ENCODE data around the gene NBR1. TPM values are rescaled to one million over a fixed set of nuclear protein-coding genes. Genes with fewer than 3 reads are reported as not detected.
"Not testable (repeated sequence)": the region's sequence is repeated elsewhere in the genome, so short reads cannot be mapped to it uniquely, and the experiment has no call there.

Gene NBR1
- total RNA-seq, 1 experiment from 2014 or later: 42.8 TPM

DNA sequence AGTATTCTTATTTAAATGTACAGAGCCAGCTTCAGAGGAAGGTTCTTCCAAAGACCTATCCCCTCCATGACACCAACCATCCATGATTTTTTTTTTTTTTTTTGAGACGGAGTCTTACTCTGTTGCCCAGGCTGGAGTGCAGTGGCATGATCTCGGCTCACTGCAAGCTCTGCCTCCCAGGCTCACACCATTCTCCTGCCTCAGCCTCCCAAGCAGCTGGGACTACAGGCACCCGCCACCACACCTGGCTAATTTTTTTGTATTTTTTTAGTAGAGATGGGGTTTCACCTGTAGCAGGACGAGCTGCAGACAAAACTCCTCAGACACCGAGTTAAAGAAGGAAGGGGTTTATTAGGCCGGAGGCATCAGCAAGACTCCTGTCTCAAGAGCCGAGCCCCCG lies 11.1 kb upstream of the NBR1 start:
- not testable (repeated sequence) for H3K27ac Mint-ChIP-seq

GRCh38 chr17:43165971-43166370 lies 5.0 kb upstream of the NBR1 start:
- H3K4me3 Mint-ChIP-seq; H3K4me1 Mint-ChIP-seq; POLR2A ChIA-PET; H3K36me3 Mint-ChIP-seq; H3K27me3 Mint-ChIP-seq (ENCODE audit: low read depth); ATAC-seq; H3K9me3 Mint-ChIP-seq; CTCF ChIA-PET; DNase-seq (ENCODE audit: low spot score): not testable (repeated sequence)
- peak overlapping the region; percentile 7; the same call in 1 of the 2 replicates for H3K27ac Mint-ChIP-seq

More for the DNA sequence above, 11.1 kb upstream of the NBR1 start:
- ATAC-seq; H3K27me3 Mint-ChIP-seq (ENCODE audit: low read depth); DNase-seq (ENCODE audit: low spot score); H3K36me3 Mint-ChIP-seq; H3K4me3 Mint-ChIP-seq; CTCF ChIA-PET; H3K9me3 Mint-ChIP-seq; H3K4me1 Mint-ChIP-seq: not testable (repeated sequence)
- TF ChIP-seq ZNF121 (CRISPR knock-in tag; IDR thresholded peaks at IDR 0.05): 0 out of 2 replicates have a peak, but pooled peaks have one; percentile 66
- POLR2A ChIA-PET: interaction anchor here (0.7 kb wide), 1 partner anchor 606 kb away, joined by 5 read pairs; no protein-coding TSS in a partner anchor

GRCh38 chr17:43169561-43170139 lies 1.4 kb upstream of the NBR1 start:
- DNase-seq (ENCODE audit: low spot score) (peak; percentile 36), ATAC-seq (peak; percentile 15)
- no peaks in the 10 kb centered on the region; the same call in none of the 2 replicates for H3K4me1 Mint-ChIP-seq
- H3K27ac Mint-ChIP-seq: no peak overlapping the region
- no peaks in the 10 kb centered on the region for H3K27me3 Mint-ChIP-seq (ENCODE audit: low read depth)
- ChIA-PET CTCF (interaction anchor here (0.5 to 1.9 kb wide), 5 partner anchors 43 to 187 kb away, joined by 3 to 5 read pairs (median 3); partner anchors contain the start of gene RPL27), POLR2A (interaction anchor here (0.6 to 1.4 kb wide), 7 partner anchors 44 to 172 kb away, joined by 3 to 10 read pairs (median 4); partner anchors contain the start of genes BRCA1, RPL27 and VAT1)
- H3K36me3 Mint-ChIP-seq: no peaks in the 10 kb centered on the region; the same call in 1 of the 2 replicates
- H3K9me3 Mint-ChIP-seq: no peaks in the 10 kb centered on the region
- TF ChIP-seq FOXP1 (CRISPR knock-in tag; IDR thresholded peaks at IDR 0.05; ENCODE audit: borderline replicate concordance) (no peak), E2F1 (CRISPR knock-in tag; IDR thresholded peaks at IDR 0.05) (no peak), ZNF416 (CRISPR knock-in tag; IDR thresholded peaks at IDR 0.05) (no peak), GABPB1 (CRISPR knock-in tag; IDR thresholded peaks at IDR 0.05) (peak; percentile 49; the same call in 1 of the 2 replicates), TCF7 (CRISPR knock-in tag; IDR thresholded peaks at IDR 0.05; ENCODE audit: low read depth) (no peak), FOXJ3 (CRISPR knock-in tag; IDR thresholded peaks at IDR 0.05; ENCODE audit: borderline replicate concordance) (no peak), ETV6 (CRISPR knock-in tag; IDR thresholded peaks at IDR 0.05) (no peak), NFYB (CRISPR knock-in tag; conservative IDR thresholded peaks at IDR 0.05; ENCODE audit: low read depth) (no peak), KAT7 (CRISPR knock-in tag; IDR thresholded peaks at IDR 0.05; ENCODE audit: borderline replicate concordance) (no peak), SP1 (CRISPR knock-in tag; conservative IDR thresholded peaks at IDR 0.05) (no peak), TP53 (CRISPR knock-in tag; IDR thresholded peaks at IDR 0.05) (no peak), MYBL2 (CRISPR knock-in tag; IDR thresholded peaks at IDR 0.05) (peak; percentile 12; the same call in 1 of the 2 replicates), IRF2 (CRISPR knock-in tag; IDR thresholded peaks at IDR 0.05; ENCODE audit: borderline replicate concordance, low read depth) (no peak), OVOL2 (CRISPR knock-in tag; IDR thresholded peaks at IDR 0.05; ENCODE audit: borderline replicate concordance) (no peak), ZNF263 (CRISPR knock-in tag; IDR thresholded peaks at IDR 0.05; ENCODE audit: low read depth) (no peak)
- TF ChIP-seq, protein P1, sequence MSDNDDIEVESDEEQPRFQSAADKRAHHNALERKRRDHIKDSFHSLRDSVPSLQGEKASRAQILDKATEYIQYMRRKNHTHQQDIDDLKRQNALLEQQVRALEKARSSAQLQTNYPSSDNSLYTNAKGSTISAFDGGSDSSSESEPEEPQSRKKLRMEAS (CRISPR knock-in tag; IDR thresholded peaks at IDR 0.05): peak; percentile 11; the same call in 1 of the 2 replicates
- H3K4me3 Mint-ChIP-seq: no peak overlapping the region

GRCh38 chr17:43170140-43170765 lies 761 bp upstream of the NBR1 start:
- H3K4me1 Mint-ChIP-seq: no peaks in the 10 kb centered on the region; the same call in none of the 2 replicates

More at GRCh38 chr17:43170140-43170765, 761 bp upstream of the NBR1 start:
- no peaks in the 10 kb centered on the region; the same call in 1 of the 2 replicates for H3K36me3 Mint-ChIP-seq
- ATAC-seq: peak; percentile 80
- H3K4me3 Mint-ChIP-seq: no peak overlapping the region
- DNase-seq (ENCODE audit: low spot score): peak; percentile 87
- H3K27me3 Mint-ChIP-seq (ENCODE audit: low read depth): no peaks in the 10 kb centered on the region
- H3K9me3 Mint-ChIP-seq: no peaks in the 10 kb centered on the region
- POLR2A ChIA-PET: interaction anchor here (0.6 to 1.4 kb wide), 5 partner anchors 45 to 172 kb away, joined by 3 to 10 read pairs (median 6); partner anchors contain the start of genes BRCA1, RPL27 and VAT1
- H3K27ac Mint-ChIP-seq: no peak overlapping the region
- TF ChIP-seq SMAD3 (CRISPR knock-in tag; IDR thresholded peaks at IDR 0.05; ENCODE audit: borderline replicate concordance): no peak
- TF ChIP-seq TEAD1 (CRISPR knock-in tag; IDR thresholded peaks at IDR 0.05): 0 out of 2 replicates have a peak, but pooled peaks have one; percentile 26
- CTCF ChIA-PET: interaction anchor here (1.0 to 1.9 kb wide), 2 partner anchors 146 to 172 kb away, joined by 3 to 5 read pairs; partner anchors contain the start of gene RPL27
